Dedifferentiated amniotic fluid mesenchymal stem cell (primary cell): Measurements from ENCODE around the gene WAS.
"Not testable (repeated sequence)": the region's sequence is repeated elsewhere in the genome, so short reads cannot be mapped to it uniquely, and the experiment has no call there.

ENCODE experiments used
- DNase-seq: peaks from one replicate; pipeline ENCODE4 v3.0.0-alpha.2; 2016; ENCODE audit errors: extremely low spot score

The WAS gene

DNA sequence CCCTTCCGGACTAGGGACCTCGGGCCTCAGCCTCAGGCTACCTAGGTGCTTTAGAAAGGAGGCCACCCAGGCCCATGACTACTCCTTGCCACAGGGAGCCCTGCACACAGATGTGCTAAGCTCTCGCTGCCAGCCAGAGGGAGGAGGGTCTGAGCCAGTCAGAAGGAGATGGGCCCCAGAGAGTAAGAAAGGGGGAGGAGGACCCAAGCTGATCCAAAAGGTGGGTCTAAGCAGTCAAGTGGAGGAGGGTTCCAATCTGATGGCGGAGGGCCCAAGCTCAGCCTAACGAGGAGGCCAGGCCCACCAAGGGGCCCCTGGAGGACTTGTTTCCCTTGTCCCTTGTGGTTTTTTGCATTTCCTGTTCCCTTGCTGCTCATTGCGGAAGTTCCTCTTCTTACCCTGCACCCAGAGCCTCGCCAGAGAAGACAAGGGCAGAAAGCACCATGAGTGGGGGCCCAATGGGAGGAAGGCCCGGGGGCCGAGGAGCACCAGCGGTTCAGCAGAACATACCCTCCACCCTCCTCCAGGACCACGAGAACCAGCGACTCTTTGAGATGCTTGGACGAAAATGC, at the start of gene WAS:
WAS (plus strand) TSS at position 389 of the 572 bp plus-strand sequence; CDS start at position 444, 55 bp downstream.
- no peak for DNase-seq

DNA sequence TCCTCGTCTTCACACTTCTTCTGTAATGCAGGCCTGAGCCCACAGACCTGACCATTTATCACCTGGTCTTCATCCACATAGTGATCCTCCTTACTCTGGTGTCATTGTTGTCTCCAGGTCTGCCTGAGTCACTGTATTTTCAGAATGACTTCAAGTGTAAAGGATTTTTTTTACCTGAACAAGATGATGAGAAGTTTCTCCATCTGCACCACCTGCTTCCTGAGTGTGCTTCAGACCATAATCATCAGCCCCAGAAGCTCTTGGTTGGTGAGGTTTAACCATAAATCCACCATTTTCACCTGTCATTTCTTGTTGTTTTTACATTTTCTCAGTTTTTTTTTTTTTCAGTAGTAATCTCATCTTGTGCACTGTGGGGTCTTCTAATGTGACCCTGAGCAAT, 47.3 kb upstream of the WAS start:
- no peak for DNase-seq

DNA sequence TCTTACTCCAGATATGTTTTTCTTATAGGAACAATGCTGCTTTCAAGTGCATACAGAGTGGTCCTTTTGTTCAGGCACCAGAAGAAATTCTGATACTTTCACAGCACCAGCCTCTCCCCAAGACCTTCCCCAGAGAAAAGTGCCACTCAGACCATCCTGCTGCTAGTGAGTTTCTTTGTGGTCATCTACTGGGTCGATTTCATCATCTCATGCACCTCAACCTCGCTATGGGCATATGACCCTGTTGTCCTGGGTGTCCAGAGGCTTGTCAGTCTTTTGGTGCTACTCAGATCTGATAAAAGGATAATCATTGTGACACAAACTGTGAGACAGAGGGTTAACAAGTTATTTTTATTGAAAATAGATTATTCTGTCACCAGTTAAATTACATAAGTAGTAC, 46.8 kb upstream of the WAS start:
- DNase-seq: no peak

DNA sequence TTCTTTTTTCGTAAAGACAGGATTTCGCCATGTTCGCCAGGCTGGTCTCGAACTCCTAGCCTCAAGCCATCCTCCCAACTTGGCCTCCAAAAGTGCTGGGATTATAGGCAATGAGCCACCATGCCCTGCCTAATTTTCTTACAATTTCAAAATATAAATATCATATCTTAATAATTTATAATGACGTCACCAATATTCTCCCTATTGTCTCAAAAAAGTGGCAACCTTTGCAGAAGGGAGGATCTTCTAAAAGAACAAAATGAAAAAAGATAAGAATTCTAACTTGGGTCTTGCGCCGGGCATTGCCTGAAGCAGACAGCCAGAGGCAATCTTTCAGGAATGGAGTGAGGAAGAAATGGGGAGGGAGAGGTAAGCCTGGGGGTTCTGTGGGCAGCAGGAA, 37.9 kb upstream of the WAS start:
- no peak for DNase-seq

DNA sequence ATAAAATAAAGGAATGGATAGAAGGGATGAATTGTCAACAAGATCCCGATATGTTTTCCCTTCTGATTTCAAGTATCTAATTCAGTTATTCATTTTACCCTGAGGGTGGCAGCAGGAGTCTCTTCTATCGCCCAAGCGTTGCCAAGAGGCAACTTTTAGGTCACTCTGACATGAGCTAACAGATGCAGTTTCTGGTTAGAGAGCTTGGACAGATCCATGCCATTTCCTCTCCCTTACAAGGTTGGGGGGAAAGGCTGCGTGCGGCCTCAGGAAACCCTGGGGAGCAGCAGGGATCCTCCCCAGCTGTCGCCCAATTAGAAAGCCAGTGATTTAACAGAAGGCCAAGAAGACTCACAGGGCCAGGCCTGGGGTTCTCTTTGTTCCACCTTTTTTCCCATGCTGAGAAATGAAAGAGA, 35.3 kb upstream of the WAS start:
- peak; percentile 16 for DNase-seq

DNA sequence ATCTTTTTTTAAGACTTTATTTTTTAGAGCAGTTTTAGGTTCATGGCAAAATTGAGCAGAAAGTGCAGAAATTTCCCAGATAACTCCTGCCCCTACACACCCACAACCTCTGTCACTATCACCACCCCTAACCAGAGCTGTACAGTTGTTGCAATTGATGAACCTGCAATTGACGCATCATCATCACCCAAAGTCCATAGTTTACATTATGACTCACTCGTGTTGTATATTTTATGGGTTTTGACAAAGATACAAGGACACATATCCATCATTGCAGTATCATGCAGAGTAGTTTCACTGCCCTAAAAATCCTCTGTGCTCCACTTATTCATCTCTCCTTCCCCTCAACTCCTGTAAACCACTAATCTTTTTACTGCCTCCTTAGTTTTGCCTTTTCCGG, 34.5 kb upstream of the WAS start:
- no peak for DNase-seq

DNA sequence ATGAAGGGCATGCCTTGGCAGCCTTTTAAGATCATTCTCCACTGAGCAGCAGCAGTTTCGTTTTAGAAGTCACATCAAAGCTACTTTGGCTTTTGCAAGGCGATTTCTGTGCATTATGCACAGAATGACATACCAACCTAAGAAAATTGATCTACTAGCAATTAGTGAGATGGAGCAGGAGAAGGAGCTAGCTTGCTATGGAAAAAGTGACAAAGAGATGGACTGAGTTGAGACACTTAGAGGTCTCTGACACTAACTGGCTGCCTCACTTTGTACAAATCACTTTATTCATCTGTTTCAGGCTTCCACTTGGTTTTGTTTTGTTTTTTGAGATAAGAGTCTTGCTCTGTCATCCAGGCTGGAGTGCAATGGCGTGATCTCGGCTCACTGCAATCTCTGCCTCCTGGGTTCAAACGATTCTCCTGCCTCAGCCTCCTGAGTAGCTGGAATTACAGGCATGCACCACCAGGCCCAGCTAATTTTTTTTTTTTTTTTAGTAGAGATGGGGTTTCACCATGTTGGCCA, 31.5 kb upstream of the WAS start:
- DNase-seq: not testable (repeated sequence)

DNA sequence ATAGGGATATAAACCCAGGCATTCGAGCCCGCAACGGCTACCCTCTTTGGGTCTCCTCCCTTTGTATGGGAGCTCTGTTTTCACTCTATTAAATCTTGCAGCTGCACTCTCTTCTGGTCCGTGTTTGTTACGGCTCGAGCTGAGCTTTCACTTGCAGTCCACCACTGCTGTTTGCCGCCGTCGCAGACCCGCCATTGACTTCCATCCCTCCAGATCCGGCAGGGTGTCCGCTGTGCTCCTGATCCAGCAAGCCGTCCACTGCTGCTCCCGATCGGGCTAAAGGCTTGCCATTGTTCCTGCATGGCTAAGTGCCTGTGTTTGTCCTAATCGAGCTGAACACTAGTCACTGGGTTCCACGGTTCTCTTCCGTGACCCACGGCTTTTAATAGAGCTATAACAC, 28.9 kb upstream of the WAS start:
- DNase-seq: not testable (repeated sequence)

DNA sequence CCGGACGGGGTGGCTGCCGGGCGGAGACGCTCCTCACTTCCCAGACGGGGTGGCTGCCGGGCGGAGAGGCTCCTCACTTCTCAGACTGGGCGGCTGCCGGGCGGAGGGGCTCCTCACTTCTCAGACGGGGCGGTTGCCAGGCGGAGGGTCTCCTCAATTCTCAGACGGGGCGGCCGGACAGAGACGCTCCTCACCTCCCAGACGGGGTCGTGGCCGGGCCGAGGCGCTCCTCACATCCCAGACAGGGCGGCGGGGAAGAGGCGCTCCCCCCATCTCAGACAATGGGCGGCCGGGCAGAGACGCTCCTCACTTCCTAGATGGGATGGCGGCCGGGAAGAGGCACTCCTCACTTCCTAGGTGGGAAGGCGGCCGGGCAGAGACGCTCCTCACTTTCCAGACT, 23.9 kb upstream of the WAS start:
- DNase-seq: not testable (repeated sequence)

DNA sequence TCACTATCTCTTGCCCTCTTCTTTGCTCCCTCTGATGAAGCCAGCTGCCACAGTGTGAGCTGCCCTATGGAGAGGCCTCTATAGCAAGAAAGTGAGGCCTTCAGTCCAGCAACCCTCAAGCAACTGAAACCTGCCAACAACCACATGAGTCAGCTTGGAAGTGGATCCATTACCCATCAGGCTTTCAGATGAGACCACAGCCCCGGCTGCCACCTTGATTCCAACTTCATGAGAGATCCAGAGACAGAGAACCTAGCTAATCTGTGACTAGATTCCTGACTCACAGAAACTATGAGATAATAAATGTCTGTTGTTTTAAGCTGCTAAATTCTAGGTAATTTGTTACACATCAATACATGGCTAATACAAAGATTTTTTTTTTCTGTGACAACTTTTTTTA, 20.4 kb upstream of the WAS start:
- no peak for DNase-seq

DNA sequence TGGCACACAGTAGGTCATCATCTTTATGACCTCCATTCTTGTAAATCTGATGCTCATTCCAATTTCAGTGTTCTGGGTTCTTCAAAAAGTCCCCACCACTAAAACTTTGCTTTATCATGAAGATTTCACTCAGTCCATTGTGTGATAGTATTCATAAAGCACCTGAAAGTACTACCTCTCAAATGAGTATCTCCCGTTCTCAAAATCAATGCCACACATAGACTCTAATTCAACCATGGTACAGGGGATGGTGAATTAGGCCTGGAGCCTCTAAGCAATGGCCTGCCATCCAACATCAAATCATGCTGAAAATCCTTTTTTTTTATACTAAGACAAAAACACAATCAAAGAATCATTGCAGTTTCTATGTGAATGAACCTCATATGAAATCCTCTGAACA, 19.4 kb upstream of the WAS start:
- no peak for DNase-seq

DNA sequence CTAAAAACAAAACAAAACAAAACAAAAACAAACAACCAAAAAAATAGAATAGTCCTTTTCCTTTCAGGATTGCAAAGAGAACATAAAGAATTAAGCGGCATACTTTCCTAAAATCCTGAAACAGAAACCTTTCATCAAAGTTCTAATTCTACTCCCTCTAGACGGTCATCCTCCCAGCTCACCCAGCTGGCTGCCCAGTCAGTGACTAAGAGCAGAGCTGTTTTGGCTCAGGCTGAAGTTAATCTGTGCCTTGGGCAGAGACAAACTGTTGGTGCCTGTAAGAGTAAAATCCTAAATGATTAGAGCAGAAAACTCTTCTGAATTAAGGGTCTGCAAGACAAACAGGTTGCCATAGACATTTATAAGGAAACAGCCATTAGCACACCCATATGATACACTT, 17.6 kb upstream of the WAS start:
- no peak for DNase-seq

DNA sequence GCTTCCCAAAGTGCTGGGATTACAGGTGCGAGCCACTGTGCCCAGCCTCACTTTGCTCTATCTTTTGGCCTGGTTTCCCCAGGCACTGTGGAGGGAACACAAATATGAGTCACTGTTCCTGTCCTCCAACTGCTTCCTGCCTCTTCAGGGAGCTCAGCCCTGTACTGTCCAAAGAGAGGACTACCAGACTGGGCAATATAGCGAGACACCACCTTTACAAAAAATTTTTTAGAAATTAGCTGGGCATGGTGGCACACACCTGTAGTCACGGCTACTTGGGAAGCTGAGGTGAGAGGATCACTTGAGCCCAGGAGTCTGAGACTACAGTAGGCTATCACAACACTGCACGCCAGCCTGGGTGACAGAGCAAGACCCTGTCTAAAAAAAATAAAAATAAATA, 16.9 kb upstream of the WAS start:
- no peak for DNase-seq

DNA sequence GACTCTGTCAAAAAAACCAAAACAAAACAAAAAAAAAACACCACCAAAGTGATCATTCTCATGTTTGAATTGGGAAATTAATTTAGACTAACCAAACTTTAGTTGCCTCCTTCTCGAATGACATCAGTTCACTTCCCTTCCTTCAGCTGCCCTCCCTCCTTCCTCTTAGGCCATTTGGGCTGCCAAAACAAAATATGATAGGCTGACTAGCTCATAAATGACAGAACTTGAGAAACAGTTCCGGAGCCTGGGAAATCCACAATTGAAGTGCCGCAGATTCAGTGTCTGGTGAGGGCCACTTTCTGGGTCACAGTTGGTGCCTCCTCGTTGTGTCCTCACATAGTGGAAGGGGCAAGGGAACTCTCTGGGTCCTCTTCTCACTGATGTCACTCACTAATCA, 16.1 kb upstream of the WAS start:
- no peak for DNase-seq

DNA sequence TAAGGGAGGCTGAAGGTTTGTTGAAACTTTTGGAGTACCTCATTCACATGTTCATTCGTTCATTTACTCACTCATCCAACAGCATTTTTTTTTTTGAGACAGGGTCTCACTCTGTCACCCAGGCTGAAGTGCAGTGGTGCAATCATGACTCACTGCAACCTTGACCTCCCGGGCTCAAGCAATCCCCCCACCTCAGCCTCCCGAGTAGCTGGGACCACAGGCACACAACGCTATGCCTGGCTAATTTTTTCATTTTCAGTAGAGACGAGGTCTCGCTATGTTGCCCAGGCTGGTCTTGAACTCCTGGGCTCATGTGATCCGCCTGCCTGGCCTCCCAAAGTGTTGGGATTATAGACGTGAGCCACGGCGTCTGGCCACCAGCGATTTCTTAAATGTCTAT, 15.4 kb upstream of the WAS start:
- not testable (repeated sequence) for DNase-seq

DNA sequence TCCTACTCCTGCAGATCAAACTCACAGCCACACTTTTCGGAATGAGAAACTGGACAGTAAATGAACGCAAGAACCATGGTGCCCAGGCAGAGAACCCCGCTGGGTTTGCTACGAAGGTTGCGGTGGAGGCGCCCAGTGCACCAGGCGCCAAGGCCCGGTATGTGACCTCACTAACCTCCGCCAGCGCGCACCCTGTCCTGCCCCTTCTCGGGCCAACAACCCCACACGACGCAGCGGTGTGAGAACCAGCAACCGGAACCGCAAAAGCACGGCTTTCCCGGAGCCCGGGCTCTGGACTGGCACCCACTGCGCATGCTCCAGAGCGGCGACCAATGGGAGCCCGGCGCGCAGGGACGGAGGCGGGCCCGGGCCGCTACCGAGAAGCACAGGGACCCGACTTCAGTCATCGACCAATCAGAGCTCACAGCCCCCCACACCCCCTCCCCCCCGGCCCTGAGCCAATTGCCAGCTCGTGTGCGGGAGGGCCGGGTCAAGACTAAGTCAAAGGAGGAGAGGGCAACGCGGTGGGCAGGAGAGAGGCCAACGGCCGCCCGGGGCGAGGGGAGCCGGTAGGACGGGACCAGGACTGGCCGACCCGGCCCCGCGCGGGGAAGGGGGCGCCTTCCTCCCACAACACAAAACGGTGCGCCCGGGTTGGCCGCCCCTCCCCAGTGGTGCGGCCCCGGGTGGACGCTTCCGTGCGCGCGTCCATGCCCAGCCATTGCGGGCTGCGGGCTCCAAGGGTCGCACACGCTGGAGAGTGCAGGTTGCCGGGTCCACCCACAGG, 7.3 kb upstream of the WAS start:
- DNase-seq: peak; percentile 66

DNA sequence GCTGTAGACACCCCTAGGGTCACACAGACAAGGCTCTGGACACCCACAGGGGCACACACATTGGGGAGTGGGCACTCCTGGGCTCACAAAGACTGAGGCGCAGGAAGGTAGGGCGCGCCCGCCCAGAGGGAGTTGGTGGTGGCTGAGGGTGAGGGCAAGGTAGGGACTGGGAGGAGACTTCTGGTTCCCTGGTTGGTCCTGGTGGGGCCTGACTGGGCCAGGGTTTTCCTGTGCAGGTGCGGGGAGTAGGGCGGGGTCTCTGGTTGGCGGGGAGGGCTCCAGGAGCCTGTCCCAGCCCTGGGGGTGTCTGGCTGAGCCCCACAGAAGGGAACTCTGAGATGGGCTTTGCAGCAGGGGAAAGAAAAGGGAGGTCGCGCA, 6.7 kb upstream of the WAS start:
- no peak for DNase-seq

DNA sequence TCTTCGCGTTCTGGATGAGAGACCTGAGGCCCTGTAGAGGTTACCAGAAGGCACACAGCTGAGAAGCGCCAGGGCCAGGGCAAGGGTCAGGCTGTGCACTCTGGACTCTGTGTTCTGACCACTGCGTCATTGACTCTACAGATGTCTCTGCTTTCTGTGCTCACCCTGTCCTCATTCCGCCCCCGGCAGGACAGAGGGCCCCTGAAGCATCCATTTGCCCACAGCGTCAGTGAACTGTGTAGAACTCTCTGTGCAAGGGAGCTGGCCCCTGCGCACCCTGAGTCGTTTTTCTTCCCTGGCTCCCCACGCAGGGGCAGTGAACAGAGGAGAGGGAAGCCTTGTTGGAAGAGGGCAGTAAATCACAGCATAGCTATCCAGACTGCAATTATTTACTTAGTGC, 6.1 kb upstream of the WAS start:
- no peak for DNase-seq

DNA sequence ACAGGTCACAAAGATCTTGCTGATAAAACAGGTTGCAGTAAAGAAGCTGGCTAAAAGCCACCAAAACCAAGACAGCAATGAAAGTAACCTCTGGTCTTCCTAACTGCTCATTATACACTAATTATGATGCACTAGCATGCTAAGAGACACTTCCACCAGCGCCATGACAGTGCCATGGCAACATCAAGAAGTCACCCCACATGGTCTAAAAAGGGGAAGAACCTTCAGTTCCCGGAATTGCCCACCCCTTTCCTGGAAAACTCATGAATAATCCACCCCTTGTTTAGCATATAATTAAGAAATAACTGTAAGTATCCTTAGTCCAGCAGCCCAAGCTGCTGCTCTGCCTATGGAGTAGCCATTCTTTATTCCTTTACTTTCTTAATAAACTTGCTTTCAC, 3.1 kb upstream of the WAS start:
- DNase-seq: not testable (repeated sequence)

DNA sequence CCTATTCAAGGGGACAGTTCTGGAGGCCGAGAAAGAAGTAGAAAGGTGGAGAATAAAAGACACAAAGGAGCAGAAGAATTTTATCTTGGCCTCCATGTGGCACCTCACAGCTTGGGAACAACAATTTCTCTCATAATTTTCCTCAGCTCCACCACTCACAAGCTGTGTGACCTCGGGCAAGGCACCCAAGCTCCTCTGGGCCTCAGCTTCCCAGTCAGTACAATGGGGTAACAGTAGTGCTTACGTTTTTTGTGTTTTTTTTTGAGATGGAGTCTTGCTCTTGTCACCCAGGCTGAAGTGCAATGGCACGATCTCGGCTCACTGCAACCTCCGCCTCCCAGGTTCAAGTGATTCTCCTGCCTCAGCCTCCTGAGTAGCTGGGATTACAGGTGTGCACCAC, 2.7 kb upstream of the WAS start:
- not testable (repeated sequence) for DNase-seq

DNA sequence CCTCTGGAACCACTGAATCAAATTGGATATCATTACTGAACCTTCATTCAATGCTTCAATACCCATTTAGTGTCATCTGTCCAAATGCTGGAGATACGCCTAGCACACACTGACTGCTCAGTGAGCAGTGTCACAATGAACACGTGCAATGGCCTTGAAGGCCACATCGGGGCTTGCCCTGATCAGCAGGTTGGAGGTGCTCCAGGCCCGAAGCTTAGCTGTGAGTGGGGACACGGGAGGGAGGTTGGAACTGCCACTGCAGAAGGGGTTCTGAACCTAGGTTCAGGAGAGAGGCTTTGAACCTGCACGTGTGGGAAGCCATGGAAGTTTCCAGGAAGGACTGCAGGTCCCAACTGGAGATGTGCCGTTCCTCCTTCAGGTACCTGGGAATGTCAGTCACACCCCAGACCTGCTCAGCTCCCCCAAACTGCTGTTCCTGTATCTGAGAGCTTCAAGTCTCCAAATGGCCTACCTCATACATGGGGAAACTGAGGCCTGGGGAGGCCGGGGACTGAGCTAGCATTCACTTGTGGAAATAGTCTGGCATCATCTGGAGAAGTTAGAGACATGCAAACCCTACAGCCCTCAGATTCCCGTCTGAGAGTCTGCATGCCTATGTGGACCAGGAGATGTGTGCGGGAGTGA, 1.9 kb upstream of the WAS start:
- DNase-seq: no peak

DNA sequence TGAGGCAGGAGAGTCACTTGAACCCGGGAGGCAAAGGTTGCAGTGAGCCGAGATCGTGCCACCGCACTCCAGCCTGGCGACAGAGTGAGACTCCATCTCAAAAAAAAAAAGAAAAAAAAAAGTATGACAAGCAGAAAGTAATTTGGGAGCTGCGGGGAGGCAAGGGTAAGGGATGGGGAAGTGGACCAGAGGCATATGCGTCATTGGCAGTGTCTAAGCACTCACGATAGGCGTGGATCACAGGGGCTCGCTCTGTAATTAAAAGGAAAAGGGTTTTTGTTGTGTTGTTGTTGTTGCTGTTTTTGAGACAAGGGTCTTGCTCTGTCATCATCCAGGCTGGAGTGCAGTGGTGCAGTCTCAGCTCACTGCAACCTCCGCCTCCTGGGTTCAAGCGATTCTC, 804 bp upstream of the WAS start:
- not testable (repeated sequence) for DNase-seq

DNA sequence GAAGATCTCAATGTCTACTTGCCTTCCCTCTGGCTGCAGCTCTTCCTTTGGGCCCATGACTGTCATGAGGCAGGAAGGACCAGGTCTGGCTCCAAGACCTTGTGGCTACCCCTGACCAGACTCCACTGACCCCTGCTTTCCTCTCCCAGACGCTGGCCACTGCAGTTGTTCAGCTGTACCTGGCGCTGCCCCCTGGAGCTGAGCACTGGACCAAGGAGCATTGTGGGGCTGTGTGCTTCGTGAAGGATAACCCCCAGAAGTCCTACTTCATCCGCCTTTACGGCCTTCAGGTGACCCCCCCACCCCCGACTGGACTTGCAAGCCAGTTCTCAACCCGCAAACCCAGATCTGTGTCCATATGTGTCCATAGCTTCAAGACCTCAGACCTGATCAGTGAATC, 535 bp downstream of the WAS start:
- DNase-seq: no peak
